ENCODE results near the gene TTLL5. TPM values are rescaled to one million over a fixed set of nuclear protein-coding genes. Genes with fewer than 3 reads are reported as not detected.

TTLL5 gene
- total RNA-seq, 2 experiments from 2014 or later: 23.6 to 28.4 TPM

DNA sequence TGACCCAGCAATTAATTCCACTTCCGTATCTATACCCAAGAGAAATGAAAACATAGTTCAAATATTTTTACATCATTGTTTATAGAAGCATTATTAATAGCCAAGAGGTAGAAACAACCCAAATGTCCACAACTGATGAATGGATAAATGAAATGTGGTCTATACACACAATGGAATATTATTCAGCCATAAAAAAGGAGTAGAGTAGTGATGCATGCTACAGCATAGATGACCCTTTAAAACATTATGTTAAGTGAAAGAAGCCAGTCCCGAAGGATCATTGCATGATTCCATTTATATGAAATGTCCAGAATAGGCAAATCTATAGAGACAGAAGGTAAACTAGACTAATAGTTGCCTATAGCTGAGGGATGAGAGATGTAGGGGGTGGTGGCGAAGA lies 291.4 kb downstream of the TTLL5 start:
- DNase-seq: no peak
- H3K27ac Mint-ChIP-seq: no peak overlapping the region
- H3K36me3 Mint-ChIP-seq: peaks cover 9% of the 10 kb centered on the region
- CTCF ChIA-PET: no interaction called here
- intact Hi-C loops (cut with micrococcal nuclease): no loop called here
- POLR2A ChIA-PET: no interaction called here
- H3K4me3 Mint-ChIP-seq: no peak overlapping the region
- no peaks in the 10 kb centered on the region for H3K27me3 Mint-ChIP-seq
- H3K4me1 Mint-ChIP-seq (ENCODE audit: low read depth): no peaks in the 10 kb centered on the region
- H3K9me3 Mint-ChIP-seq: peaks cover 9% of the 10 kb centered on the region

DNA sequence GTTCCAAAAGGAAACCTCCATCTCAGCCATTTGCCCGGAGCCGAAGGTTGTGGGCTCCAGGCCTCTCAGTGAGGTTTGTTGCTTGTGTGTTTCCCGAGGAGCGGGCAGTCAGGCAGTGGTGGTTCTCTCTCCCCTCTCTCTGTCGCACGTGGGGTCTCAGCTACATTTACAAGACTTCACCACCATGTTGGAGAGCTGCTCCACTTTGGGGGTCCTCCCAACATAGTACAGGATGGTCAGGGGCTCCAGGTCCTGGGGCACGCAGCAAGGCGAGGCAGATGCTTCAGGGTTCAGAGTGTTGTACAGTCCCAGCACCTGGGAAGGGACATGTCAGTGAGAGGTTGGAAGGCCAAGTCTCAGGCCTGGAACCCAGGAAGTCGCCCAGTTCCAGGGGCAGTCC lies 298.0 kb downstream of the TTLL5 start:
- intact Hi-C loops (cut with micrococcal nuclease): no loop called here
- H3K4me3 Mint-ChIP-seq: no peak overlapping the region
- DNase-seq: no peak
- ChIA-PET CTCF (interaction anchor here (1.0 kb wide), 1 partner anchor 9 kb away, joined by 4 read pairs; no protein-coding TSS in a partner anchor), POLR2A (no interaction called here)
- H3K9me3 Mint-ChIP-seq: no peaks in the 10 kb centered on the region
- H3K27ac Mint-ChIP-seq: no peak overlapping the region
- peaks cover 3% of the 10 kb centered on the region for H3K36me3 Mint-ChIP-seq
- H3K4me1 Mint-ChIP-seq (ENCODE audit: low read depth): no peaks in the 10 kb centered on the region
- H3K27me3 Mint-ChIP-seq: no peaks in the 10 kb centered on the region

DNA sequence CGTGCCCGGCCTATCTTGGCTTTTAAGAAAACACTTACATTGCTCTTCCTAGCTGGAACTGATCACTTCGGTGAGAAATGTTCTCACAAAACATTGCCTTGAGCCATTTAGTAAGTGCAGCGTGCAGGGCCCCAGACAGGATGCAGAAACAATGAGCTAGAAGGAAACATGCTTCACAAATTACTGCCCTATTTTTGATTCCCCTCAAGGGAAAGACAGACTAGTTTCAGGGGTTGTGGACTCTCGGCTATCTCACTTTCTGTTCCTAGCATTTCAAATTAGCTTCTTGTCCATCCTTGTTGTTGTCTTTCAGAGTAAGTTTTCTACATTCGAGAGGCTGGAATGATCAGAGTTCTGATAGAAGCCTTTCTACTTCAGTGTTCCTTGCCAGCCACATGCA lies 299.2 kb downstream of the TTLL5 start:
- H3K4me3 Mint-ChIP-seq: no peak overlapping the region
- ChIA-PET CTCF (no interaction called here), POLR2A (no interaction called here)
- H3K36me3 Mint-ChIP-seq: no peaks in the 10 kb centered on the region
- intact Hi-C loops (cut with micrococcal nuclease): no loop called here
- H3K27me3 Mint-ChIP-seq: no peaks in the 10 kb centered on the region
- no peak for DNase-seq
- no peak overlapping the region for H3K27ac Mint-ChIP-seq
- H3K9me3 Mint-ChIP-seq: no peaks in the 10 kb centered on the region
- no peaks in the 10 kb centered on the region for H3K4me1 Mint-ChIP-seq (ENCODE audit: low read depth)

DNA sequence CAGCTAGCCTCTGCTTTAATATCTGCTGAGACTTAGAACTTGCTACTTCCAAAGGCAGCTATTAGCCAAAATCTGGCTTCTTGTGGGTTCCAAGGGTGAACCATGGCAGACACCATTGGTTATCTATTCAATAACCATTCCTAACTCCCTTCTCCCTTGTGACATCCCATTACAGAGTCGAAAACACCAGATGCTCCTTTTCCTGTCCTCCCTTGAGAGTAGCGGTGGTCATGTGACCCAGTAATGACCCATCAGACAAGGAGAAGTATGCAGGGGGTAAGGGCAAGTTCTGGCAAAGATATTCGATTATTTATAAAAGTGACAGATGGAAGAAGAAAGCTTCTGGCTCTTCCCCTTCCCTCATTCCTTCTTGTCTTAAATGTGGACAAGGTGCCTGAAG lies 300.6 kb downstream of the TTLL5 start:
- Mint-ChIP-seq H3K4me1 (ENCODE audit: low read depth) (no peaks in the 10 kb centered on the region), H3K27ac (no peak overlapping the region), H3K9me3 (no peaks in the 10 kb centered on the region), H3K36me3 (no peaks in the 10 kb centered on the region), H3K27me3 (no peaks in the 10 kb centered on the region), H3K4me3 (no peak overlapping the region)
- POLR2A ChIA-PET: no interaction called here
- CTCF ChIA-PET: interaction anchor here (1.3 kb wide), 1 partner anchor 55 kb away, joined by 3 read pairs; no protein-coding TSS in a partner anchor
- intact Hi-C loops (cut with micrococcal nuclease): no loop called here
- DNase-seq: no peak

DNA sequence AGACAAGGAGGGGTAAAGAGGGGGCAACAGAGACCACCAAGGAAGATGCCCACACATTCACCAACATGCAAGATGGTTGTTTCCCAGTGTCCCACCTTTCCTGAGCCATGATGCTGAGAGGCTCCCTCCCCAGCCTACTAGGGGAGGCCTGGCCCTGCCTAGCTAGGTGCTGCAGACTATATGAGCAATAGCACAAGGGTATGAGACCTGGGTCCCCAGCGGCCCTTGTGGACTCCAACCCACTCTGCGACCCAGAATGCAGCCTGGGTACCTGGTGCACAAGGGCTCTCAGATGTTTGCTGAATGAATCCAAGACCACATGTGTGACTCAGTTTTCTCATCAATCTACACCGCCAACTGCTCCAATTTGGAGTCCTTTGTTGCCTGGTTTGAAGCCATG lies 306.8 kb downstream of the TTLL5 start:
- no peaks in the 10 kb centered on the region for H3K4me1 Mint-ChIP-seq (ENCODE audit: low read depth)
- intact Hi-C loops (cut with micrococcal nuclease): no loop called here
- no peaks in the 10 kb centered on the region for H3K9me3 Mint-ChIP-seq
- H3K27ac Mint-ChIP-seq: no peak overlapping the region
- H3K27me3 Mint-ChIP-seq: no peaks in the 10 kb centered on the region
- CTCF ChIA-PET: no interaction called here
- H3K4me3 Mint-ChIP-seq: no peak overlapping the region
- DNase-seq: no peak
- H3K36me3 Mint-ChIP-seq: no peaks in the 10 kb centered on the region
- POLR2A ChIA-PET: no interaction called here

DNA sequence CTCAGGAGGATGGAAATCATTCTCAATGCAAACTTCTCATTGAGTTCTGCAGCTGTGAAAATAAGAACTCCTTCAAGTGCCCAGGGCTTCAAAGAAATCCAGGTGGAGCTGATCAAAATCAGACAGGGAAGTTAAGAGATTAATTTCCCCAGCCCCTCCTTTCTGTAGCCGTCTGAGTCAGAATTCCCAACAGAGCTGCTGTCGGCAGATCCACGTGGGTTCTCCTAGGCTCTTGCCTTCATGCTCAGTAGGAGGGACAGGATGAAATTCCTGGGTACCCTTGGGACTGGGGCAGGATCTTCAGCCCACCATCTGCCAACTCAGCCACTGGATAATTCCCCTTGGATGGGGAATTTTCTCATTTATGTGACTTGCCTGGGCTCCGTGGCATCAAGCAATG lies 307.4 kb downstream of the TTLL5 start:
- H3K9me3 Mint-ChIP-seq: no peaks in the 10 kb centered on the region
- intact Hi-C loops (cut with micrococcal nuclease): no loop called here
- no peak overlapping the region for H3K27ac Mint-ChIP-seq
- no peak overlapping the region for H3K4me3 Mint-ChIP-seq
- ChIA-PET POLR2A (no interaction called here), CTCF (no interaction called here)
- no peaks in the 10 kb centered on the region for H3K4me1 Mint-ChIP-seq (ENCODE audit: low read depth)
- no peak for DNase-seq
- no peaks in the 10 kb centered on the region for H3K27me3 Mint-ChIP-seq
- no peaks in the 10 kb centered on the region for H3K36me3 Mint-ChIP-seq

DNA sequence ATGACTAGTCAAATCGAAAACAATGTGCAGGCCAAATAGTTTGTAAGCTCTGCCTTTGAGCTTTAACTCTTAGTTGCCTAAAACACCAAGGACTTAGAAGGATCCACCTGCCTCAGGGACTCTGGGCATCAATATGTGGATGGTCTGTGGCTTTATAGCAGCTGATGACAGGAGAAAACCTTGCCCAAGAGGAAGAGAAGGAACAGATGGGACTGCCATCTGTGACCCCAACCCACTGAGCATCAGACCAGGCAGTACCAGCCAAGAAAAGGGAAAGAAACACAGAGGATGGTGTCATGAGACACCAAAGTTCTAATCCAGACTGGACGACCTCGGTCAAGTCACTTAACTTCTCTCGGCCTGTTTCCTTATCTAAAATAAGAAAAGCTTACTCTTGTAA lies 308.1 kb downstream of the TTLL5 start:
- DNase-seq: no peak
- H3K27ac Mint-ChIP-seq: no peak overlapping the region
- H3K9me3 Mint-ChIP-seq: no peaks in the 10 kb centered on the region
- no peak overlapping the region for H3K4me3 Mint-ChIP-seq
- intact Hi-C loops (cut with micrococcal nuclease): no loop called here
- H3K27me3 Mint-ChIP-seq: no peaks in the 10 kb centered on the region
- POLR2A ChIA-PET: no interaction called here
- H3K4me1 Mint-ChIP-seq (ENCODE audit: low read depth): no peaks in the 10 kb centered on the region
- CTCF ChIA-PET: interaction anchor here (0.7 to 1.8 kb wide), 2 partner anchors 10 to 62 kb away, joined by 3 to 7 read pairs; no protein-coding TSS in a partner anchor
- no peaks in the 10 kb centered on the region for H3K36me3 Mint-ChIP-seq

DNA sequence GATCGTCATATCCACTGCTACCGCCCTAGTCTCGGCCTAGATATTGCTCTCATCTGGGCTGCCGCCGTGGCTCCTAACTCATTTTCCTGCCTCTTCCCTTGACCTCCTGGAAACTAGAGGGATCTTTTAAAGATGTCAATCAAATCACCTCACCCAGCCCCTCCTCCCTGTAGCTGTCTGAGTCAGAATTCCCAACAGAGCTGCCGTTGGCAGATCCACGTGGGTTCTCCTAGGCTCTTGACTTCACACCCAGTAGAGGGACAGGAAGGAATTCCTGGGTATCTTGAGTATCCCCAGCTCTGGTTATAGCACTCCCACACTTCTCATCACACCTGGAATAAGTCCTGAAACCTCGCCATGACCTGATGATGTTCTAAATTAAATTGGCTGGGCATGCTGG lies 308.8 kb downstream of the TTLL5 start:
- Mint-ChIP-seq H3K4me3 (no peak overlapping the region), H3K9me3 (no peaks in the 10 kb centered on the region), H3K27me3 (no peaks in the 10 kb centered on the region), H3K27ac (no peak overlapping the region), H3K4me1 (ENCODE audit: low read depth) (no peaks in the 10 kb centered on the region), H3K36me3 (no peaks in the 10 kb centered on the region)
- ChIA-PET CTCF (interaction anchor here (0.7 to 1.8 kb wide), 2 partner anchors 9 to 63 kb away, joined by 3 to 7 read pairs; no protein-coding TSS in a partner anchor), POLR2A (no interaction called here)
- no peak for DNase-seq
- intact Hi-C loops (cut with micrococcal nuclease): no loop called here

DNA sequence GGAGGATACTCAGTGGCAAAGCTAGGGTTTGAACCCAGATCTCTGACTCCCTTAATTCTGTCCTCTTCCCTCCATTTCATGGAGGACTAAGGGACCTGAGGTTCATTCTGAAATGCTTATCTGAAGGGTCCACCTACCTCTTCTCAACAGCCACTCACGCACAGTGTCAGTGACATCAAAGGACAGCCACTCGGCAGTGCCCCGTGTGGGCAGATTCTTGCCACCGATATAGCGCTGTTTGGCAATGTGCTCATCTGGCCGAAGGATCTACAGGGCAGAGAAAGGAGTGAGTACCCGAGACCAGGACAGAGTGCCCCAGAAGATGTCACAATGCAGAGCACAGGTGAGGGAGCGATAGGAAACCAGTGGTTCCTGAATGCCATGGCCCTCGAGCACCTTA lies 309.9 kb downstream of the TTLL5 start:
- CTCF ChIA-PET: interaction anchor here (0.7 to 1.8 kb wide), 3 partner anchors 12 to 417 kb away, joined by 4 to 6 read pairs (median 5); no protein-coding TSS in a partner anchor
- no peak for DNase-seq
- intact Hi-C loops (cut with micrococcal nuclease): no loop called here
- Mint-ChIP-seq H3K27ac (no peak overlapping the region), H3K36me3 (no peaks in the 10 kb centered on the region), H3K4me1 (ENCODE audit: low read depth) (no peaks in the 10 kb centered on the region), H3K9me3 (no peaks in the 10 kb centered on the region), H3K4me3 (no peak overlapping the region), H3K27me3 (no peaks in the 10 kb centered on the region)
- POLR2A ChIA-PET: no interaction called here

DNA sequence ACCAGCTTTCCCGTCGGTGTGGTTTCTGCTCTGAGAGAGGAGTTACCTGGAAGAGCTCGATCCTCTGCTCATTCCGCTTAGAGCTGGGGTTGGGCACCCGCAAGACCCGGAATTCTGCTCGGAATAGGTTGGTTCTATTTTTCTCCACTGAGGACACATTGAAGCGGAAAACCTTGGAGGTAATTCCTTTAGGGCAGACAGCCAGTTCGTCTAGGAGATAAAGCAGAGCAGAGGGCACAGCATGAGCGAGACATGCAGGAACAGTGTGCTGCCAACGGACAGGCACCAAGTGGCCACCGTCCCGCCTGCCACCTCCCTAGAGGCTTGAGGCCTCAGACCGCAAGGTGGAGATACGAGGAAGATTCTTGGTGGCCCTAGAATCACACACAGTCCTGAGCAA lies 310.5 kb downstream of the TTLL5 start:
- DNase-seq: no peak
- intact Hi-C loops (cut with micrococcal nuclease): no loop called here
- H3K4me3 Mint-ChIP-seq: no peak overlapping the region
- H3K4me1 Mint-ChIP-seq (ENCODE audit: low read depth): no peaks in the 10 kb centered on the region
- no peaks in the 10 kb centered on the region for H3K36me3 Mint-ChIP-seq
- ChIA-PET POLR2A (no interaction called here), CTCF (interaction anchor here (1.5 to 1.8 kb wide), 2 partner anchors 11 to 262 kb away, joined by 4 to 6 read pairs; no protein-coding TSS in a partner anchor)
- no peaks in the 10 kb centered on the region for H3K9me3 Mint-ChIP-seq
- no peaks in the 10 kb centered on the region for H3K27me3 Mint-ChIP-seq
- H3K27ac Mint-ChIP-seq: no peak overlapping the region

DNA sequence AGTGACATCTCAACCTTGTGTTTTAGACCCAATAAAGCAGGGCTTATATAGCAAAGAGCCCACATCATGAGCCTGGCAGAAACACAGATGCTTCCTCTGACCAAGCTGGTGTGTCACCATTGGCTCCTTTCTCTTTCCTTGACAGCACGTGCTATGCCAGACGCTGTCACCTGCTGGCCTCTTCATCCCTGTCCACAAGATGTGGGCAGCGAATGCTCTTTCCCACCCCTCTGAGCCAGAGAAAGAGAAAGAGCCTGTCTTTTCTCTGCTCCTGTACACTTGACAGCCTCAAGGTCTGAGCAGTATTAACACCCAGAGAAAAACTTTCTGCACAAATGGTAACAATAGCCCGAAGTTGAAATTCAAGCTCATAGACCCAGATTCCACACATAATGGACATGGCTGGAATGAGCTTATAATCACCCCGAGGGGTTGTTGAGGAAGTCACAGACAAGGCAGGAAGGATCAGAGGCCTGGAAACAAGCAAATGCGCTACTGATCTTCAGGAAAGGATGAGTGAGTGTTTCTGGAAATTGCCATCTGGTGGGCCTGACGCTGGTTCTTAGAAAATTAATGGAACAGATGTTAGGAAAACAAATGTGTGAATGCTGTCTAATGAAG lies 311.9 kb downstream of the TTLL5 start:
- ChIA-PET POLR2A (no interaction called here), CTCF (interaction anchor here (0.8 to 1.4 kb wide), 2 partner anchors 10 to 66 kb away, joined by 3 to 4 read pairs; no protein-coding TSS in a partner anchor)
- Mint-ChIP-seq H3K27ac (no peak overlapping the region), H3K36me3 (no peaks in the 10 kb centered on the region), H3K4me1 (ENCODE audit: low read depth) (no peaks in the 10 kb centered on the region), H3K27me3 (no peaks in the 10 kb centered on the region), H3K9me3 (no peaks in the 10 kb centered on the region), H3K4me3 (no peak overlapping the region)
- intact Hi-C loops (cut with micrococcal nuclease): no loop called here
- no peak for DNase-seq

DNA sequence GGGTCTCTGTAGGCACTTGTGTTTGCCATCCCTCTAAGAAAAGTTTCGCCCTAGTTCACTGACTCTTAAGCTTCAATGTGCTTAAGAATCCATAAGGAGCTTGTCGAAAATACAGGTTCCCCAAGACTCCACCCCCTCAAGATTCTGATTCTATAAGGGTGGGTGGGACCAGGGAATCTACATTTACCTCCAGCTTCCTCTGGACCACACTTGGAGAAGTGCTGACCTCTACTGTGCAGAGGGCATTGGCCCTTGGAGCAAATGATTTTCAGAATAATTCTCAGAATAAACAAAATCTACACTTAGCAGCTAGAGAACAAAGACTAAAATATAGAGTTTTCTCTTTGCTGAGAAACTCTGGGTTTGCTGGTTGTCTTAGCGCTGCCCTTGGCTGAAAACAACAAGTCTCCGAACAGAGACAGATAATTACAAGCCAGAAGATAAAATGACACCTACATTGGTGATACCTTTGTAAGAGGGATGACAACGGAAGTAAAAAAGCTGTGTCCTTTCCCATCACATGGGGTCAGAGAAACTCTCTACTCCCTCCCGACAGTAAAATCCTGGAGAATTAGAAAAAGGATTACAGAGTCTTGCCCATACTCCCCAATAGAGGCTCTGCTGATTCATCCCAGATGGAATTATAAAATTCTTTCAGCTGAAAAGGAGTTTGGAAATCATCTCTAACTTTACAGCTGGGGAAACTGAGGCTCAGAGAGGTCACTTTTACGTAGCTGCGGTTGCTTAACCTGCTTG lies 316.0 kb downstream of the TTLL5 start:
- Mint-ChIP-seq H3K9me3 (no peaks in the 10 kb centered on the region), H3K27ac (no peak overlapping the region), H3K27me3 (no peaks in the 10 kb centered on the region), H3K36me3 (no peaks in the 10 kb centered on the region), H3K4me1 (ENCODE audit: low read depth) (peaks cover 32% of the 10 kb centered on the region), H3K4me3 (no peak overlapping the region)
- no peak for DNase-seq
- ChIA-PET POLR2A (no interaction called here), CTCF (interaction anchor here (1.1 to 12.0 kb wide), 3 partner anchors 70 to 399 kb away, joined by 3 to 181 read pairs (median 136); no protein-coding TSS in a partner anchor)
- intact Hi-C loops (cut with micrococcal nuclease): no loop called here

DNA sequence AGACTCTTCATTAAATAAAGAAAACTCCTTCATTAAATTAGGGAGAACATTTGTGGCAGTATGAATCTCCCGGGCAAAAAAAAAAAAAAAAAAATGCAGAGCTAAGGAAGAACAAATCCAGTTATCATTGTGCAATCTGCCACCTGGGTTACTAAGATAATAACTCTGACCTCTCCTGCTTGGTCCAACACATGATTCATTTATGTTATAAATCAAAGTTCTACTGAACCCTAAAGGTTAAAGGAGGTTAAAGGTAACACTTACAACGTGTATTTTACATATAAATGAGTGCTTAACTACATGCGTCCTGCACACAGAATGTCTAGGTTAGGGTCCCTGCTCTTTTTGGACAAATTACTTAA lies 316.5 kb downstream of the TTLL5 start:
- Mint-ChIP-seq H3K4me1 (ENCODE audit: low read depth) (peaks cover 32% of the 10 kb centered on the region), H3K9me3 (no peaks in the 10 kb centered on the region), H3K27me3 (no peaks in the 10 kb centered on the region), H3K4me3 (no peak overlapping the region), H3K27ac (no peak overlapping the region), H3K36me3 (no peaks in the 10 kb centered on the region)
- no peak for DNase-seq
- ChIA-PET CTCF (interaction anchor here (1.1 to 12.0 kb wide), 3 partner anchors 71 to 400 kb away, joined by 3 to 181 read pairs (median 136); no protein-coding TSS in a partner anchor), POLR2A (no interaction called here)
- intact Hi-C loops (cut with micrococcal nuclease): no loop called here

Measured in activated CD4-positive, alpha-beta memory T cell treated with anti-CD3 and anti-CD28 coated beads for 36 hours (primary cell).